Skin epidermis (tissue), 12 donors: ENCODE data around the gene GHITM.
A peak's percentile ranks its signal among the peaks of the same experiment; 100 is the strongest.
"Not testable (repeated sequence)": the region's sequence is repeated elsewhere in the genome, so short reads cannot be mapped to it uniquely, and the experiment has no call there.

ENCODE experiments used
- H3K27ac ChIP-seq, 21 experiments: fragments of 200-600 bp; sonication (generic) in 11 of 21; one replicate each; pipeline ENCODE4 v1.5.0; 2020; ENCODE audit warnings: mild to moderate bottlenecking in 3 of 21, inconsistent platforms in 2 of 21, moderate library complexity in 2 of 21
- H3K4me3 ChIP-seq, 7 experiments: fragments of 200-600 bp; sonication (generic) in 2 of 7; one replicate each; pipeline ENCODE4 v1.5.0; 2020; ENCODE audit warnings: inconsistent platforms in 2 of 7, mild to moderate bottlenecking in 2 of 7, moderate library complexity in 1 of 7

The GHITM gene

DNA sequence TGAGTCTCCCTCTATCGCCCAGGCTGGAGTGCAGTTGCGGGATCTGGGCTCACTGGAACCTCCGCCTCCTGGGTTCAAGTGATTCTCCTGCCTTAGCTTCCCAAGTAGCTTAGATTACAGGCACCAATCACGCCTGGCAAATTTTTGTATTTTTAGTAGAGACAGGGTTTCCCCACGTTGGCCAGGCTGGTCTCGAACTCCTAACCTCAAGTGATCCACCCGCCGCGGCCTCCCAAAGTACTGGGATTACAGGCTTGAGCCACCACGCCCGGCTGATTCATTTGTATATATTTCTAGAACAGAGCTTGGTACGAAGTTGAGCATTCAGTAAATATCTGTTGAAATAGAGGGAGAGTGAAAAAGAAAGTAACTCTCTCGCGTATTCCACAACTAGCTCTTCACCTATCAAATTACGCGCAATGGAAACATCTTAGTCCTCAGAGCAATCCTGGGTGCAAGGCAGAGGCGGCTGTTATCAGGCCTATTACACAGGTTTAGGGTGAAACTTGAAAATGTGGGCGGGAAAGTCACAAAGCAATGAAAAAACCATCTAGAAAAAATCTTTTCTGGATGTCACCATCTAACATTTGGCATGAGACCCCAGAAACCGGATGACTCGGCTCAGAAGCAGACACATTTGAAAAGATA, 707 bp upstream of the GHITM start:
- Histone ChIP-seq H3K27ac (peak overlapping the region; percentile 64 to 99 (median 93)), H3K4me3 (peak overlapping the region; percentile 37 to 98 (median 96))

DNA sequence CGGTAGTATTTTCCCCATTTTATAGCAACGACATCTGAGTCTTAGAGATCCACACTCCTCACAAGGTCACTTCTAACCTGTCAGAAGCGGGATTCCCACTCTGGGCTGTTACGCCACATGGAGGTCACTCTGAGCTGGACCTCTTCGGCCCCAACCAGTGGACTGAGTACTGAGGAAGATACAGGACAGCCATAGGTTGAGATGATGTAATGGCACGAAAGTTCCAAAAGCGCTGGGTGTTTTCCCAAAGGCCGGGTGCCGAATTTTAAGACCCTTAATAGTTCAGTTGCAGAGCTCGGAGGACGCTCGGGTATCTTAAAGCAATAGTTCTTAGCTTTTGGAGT, 699 bp downstream of the GHITM start:
- peak overlapping the region; percentile 94 to 99 (median 98) for H3K4me3 ChIP-seq
- peak overlapping the region; percentile 55 to 99 (median 96) for H3K27ac ChIP-seq

DNA sequence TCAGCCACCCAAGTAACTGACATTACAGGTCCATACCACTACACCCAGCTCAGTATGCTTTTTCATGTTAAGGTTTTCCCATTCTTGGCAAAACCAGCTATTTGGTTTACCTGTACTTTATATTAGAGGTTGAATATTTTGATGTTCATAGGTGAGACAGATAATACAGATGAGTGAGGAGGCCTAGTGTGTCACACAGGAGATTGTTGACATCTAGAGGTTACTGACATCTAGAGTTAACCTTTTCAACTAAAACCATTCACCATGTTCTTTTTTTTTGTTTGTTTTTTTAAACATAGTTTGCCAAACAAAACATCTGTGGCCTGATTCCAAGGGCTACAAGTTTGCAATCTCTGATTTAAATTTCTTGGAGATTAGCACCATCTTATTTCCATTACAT, 8.0 kb downstream of the GHITM start:
- H3K27ac ChIP-seq, result no peak overlapping the region
- no peak overlapping the region for H3K4me3 ChIP-seq

DNA sequence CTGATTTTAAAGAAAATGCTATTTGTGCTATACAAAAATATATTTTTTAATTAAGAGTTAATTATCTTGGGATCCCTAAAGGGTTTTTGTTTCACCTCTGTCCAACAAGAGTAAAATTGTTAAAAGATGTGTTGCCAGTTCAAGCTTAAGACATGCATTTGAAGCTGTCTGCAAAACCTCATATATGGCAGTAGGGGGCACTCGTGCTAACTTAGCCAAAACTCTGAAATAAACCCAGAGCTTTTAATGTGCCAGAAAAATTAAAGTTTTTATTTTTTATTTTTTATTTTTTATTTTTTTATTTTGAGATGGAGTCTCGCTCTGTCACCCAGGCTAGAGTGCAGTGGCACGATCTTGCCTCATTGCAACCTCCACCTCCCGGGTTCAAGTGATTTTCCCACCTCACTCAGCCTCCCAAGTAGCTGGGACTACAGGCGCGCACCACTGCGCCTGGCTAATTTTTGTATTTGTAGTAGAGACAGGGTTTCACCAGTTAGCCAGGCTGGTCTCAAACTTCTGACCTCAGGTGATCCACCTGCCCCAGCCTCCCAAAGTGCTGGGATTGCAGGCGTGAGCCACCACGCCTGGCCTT, 8.8 kb downstream of the GHITM start:
- H3K27ac ChIP-seq, H3K4me3 ChIP-seq: not testable (repeated sequence)

DNA sequence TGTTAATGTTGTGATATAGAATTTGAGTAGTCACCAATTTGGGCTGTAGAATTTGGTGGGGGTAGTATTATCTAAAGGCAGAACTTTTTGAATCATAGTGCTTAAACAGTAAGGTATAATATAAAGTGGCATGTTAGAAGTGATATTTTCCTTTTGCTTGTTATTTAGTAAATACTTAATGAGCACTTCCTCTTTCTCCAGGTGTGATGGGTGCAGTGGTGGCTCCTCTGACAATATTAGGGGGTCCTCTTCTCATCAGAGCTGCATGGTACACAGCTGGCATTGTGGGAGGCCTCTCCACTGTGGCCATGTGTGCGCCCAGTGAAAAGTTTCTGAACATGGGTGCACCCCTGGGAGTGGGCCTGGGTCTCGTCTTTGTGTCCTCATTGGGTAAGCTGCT, 10.5 kb downstream of the GHITM start:
- H3K27ac ChIP-seq, result no peak overlapping the region

DNA sequence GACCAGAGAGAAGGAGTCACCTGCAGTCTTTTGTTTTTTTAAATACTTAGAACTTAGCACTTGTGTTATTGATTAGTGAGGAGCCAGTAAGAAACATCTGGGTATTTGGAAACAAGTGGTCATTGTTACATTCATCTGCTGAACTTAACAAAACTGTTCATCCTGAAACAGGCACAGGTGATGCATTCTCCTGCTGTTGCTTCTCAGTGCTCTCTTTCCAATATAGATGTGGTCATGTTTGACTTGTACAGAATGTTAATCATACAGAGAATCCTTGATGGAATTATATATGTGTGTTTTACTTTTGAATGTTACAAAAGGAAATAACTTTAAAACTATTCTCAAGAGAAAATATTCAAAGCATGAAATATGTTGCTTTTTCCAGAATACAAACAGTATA, 13.5 kb downstream of the GHITM start:
- Histone ChIP-seq H3K4me3 (no peak overlapping the region), H3K27ac (no peak overlapping the region)

More for the DNA sequence above, 10.5 kb downstream of the GHITM start:
- H3K4me3 ChIP-seq, result no peak overlapping the region

DNA sequence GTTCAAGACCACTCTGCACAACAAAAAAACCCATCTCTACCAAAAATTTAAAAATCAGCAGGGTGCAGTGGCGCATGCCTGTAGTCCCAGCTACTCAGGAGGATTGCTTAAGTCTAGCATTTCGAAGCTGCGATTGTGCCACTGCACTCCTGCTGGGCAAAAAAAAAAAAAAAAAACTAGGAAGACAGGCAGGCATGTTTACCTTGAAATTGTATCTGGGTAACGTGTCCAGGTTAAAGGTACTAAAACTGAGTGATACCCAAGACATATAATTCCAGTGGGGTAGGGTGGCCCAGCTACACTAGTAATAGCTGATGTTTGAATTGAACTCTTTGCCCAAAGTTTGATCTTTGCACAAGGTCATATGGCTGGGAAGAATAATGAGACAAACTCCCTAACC, 16.2 kb downstream of the GHITM start:
- no peak overlapping the region for H3K27ac ChIP-seq
- no peak overlapping the region for H3K4me3 ChIP-seq

DNA sequence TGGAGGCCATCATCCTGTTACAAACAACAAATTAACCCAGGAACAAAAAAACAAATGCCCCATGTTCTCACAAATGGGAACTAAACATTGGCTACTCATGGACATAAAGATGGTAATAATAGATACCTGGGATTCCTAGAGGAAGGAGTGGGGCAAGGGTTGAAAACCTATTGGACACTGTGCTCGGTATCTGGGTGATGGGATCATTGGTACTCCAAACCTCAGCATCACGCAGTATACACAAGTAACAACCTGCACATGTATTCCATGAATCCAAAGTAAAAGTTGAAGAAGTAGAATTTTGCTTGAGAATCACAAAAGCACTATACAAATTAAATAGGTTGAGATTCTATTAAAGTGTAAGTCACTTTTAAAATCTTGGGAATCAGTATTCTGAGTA, 16.7 kb downstream of the GHITM start:
- Histone ChIP-seq H3K27ac (no peak overlapping the region), H3K4me3 (no peak overlapping the region)

DNA sequence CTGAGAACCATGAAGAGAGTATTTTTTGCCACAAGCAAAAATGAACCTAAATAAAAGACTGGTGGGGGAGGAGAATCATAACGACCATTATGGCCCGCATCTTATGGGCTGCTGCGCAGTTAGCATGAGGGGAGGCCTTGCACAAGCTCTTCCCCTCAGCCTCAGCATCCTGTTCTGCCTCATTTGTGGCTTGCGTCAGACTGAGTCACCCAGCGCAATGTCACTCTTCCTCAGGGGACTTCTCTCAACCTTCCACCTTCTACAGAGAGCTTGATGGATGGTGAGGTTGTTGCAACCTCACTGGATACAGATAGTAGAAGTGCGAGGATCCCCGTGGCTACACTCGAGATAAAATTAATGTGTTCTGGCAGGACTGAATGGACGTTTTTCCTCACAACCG, 17.5 kb downstream of the GHITM start:
- H3K27ac ChIP-seq, result no peak overlapping the region
- H3K4me3 ChIP-seq, result no peak overlapping the region

DNA sequence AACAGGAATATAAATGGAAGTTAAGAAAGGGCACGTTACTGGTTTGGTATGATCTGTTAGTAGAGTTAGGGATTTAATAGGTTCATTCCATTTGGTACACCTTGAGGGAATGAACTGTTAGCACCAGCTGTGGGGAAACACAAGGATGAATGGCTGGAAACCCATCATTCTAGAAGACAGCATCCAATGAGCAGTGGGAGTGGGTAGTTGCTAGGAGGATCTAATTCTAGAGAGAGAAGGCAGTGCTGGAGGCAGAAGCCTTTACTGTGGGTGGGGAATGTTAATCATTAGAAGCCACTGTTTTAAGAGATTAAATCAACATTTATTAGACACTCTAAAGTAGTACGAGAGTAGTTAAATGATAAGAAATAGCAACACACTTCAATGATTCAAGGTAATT, 18.8 kb downstream of the GHITM start:
- Histone ChIP-seq H3K27ac (no peak overlapping the region), H3K4me3 (no peak overlapping the region)

DNA sequence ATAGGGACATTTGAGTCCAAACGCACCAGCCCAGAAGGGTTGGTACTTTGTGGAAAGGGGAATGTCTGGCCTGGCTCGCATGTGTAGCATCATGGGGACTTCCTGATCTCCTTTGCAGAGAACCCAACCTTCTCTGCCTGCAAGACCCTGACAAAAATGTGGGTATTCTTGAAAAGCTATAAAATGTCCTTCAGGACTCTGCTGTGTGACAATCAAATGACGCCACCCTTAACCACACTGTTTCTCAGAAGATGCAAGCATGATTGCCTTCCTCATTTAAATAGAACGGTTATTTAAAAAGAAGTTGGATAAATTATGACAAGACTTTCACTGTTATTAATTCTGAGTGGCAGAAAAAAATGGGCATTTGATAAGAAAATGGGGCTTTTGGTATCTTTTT, 19.2 kb downstream of the GHITM start:
- H3K27ac ChIP-seq, result peak overlapping the region in 3 of 21 experiments; percentile 32 to 43 (median 38)
- no peak overlapping the region for H3K4me3 ChIP-seq

DNA sequence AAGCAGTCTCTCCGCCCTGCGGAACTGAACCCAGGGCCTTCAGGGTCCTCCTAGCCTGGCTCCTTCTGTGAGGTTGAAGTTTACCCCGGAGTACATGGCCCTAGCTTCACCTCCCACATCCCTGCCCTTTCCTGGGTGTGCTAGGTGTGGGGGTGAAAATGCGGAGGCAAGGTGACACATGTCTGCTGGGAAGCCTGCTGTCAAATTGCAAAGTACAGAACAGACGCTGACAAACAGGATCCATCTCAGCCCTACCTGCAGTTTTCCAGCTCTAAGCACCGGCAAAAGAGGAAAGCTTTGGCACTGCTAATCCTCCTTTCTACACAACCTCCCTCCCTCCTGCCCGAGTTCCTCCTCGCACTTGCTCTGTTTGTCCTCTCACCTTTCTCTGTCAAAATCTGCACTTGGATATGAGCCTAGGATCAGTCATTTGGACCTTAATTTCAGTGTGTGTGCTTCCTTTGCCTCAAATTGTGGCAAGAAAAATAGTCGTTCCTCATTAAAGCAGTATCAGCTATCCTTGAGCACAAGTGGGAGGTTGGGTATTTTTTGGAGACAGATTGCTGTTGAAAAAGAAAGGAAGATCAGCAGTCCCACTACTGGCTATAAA, 19.9 kb downstream of the GHITM start:
- Histone ChIP-seq H3K27ac (peak overlapping the region in 10 of 21 experiments; percentile 2 to 60 (median 40)), H3K4me3 (no peak overlapping the region)

DNA sequence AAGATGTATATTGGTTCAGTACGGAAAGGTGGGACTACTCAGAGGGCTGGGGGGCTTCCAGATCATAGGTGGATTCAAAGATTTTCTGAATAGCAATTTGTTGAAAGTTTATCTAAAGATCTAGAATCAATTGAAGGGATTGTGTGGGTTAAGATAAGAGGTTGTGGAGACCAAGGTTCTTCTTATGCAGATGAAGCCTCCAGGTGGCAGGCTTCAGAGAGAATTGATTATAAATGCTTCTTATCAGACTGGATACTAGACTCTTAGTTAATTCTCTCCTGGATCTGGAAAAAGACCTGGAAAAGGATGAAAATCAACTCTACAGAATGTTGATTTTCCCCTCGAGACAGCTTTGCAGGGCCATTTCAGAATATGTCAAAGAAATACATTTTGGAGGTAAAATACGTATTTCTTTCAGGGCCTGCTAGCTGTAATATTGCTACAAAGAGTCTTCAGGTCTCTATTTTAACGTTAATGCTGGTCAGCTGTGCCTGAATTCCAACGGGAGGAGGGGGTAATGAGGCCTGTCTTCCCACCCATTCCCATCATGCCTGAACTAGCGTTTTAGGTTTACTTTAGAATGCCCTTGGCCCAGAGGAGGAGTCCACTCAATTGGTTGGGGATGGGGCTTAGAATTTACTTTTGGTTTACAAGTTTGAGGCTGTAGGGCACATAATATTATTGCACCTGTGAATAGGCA, 21.5 kb downstream of the GHITM start:
- Histone ChIP-seq H3K4me3 (no peak overlapping the region), H3K27ac (no peak overlapping the region)

DNA sequence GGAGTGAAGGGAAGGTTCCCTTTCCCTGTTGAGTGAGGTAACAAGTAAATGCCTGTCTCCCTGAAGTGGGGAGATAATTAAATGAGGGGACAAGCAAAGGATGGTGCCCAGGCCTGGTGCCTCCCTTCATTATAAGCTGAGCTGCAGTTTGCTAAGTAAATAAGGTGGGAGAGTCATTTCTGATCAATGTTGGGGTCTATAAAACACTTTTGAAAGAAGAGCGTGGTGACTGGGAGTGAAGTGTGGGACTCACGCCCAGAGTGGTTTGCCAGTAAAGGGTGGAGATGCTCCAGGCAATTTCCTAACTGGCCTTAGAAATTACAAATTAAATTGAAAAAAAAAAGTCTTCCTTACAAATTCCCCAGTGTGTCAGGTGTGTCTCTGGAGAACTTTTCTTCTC, 24.7 kb downstream of the GHITM start:
- Histone ChIP-seq H3K4me3 (no peak overlapping the region), H3K27ac (peak overlapping the region in 1 of 21 experiments; percentile 2)

DNA sequence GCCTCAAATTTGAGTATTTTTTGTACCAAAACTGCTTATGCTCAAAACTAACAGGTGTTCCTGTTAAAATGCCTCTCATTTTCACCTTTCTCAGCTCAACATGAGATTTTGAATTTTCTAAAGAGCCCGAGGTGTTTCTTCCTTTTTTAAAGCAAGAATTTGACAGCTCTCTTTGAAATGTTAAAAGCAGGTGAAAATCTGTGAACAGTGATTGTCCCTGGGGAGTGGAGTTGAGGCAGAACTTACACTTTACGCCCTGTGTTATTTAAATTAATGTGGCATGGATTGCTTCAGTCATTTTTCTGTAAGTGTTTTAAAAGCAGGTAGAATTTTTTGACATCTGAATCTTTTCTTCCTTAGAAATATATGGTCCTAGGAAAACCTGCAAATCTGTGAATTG, 25.1 kb downstream of the GHITM start:
- H3K27ac ChIP-seq, result no peak overlapping the region
- no peak overlapping the region for H3K4me3 ChIP-seq

DNA sequence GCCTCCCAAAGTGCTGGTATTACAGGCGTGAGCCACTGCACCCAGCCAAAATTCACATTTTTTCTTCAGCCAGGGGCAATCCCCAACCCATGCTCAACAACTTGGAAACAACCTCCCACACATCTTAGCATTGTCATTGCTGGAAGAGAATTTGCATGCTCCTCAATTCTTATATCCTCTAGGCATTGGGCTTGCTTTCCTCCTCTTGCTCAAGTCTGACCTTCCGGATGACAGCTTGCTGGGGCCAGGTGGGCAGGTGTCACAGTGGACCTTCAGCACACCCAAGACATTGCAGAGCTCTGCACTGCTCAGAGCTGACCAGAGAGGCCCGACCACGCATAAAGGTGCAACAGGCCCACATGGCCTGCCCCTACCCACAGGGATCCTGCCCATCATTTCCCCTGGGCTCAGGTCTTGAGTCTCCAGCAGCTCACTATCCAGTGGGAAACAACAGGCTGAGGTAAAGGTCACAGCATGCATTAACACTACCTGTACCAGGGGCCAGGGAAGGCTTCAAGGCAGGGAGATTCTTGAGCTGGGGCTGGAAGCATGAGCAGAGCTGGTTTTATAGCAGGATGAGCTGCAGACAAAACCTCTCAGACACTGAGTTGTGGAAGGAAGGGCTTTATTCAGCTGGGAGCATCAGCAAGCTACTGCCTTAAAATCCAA, 27.4 kb downstream of the GHITM start:
- Histone ChIP-seq H3K4me3 (no peak overlapping the region), H3K27ac (no peak overlapping the region)

DNA sequence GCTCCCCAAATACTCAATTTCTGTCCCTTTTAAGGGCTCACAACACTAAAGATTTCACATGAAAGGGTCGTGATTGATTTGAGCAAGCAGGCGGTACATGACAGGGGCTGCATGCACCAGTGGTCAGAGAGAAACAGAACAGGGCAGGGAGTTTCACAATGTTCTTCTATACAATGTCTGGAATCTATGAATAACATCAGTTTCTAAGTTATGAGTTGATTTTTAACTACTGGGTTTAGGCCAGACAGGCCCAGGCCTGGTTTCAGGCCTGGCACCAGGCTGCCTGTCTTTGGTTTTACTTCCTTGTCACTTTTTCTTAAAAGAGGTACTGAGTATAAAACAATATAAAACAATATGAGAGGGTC, 28.0 kb downstream of the GHITM start:
- not testable (repeated sequence) for H3K27ac ChIP-seq, H3K4me3 ChIP-seq

DNA sequence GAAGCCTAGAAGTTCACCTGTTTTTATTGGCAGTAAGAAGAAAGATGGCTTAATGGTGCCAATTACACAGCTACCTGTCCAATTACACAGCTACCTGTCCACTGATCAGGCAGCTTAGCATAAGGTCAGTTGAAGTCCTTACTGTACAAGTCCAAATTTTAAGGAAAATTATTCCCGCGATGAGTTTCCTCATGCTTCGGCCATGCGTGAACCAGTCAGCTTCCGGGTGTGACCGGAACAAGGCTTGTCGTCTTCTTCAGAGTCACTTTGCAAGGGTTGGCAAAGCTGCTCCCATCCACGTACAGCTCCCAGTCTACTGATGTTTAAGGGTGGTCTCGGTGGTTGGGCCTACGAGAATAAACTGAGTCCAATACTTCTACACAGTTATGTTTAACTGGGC, 29.1 kb downstream of the GHITM start:
- not testable (repeated sequence) for H3K4me3 ChIP-seq, H3K27ac ChIP-seq

DNA sequence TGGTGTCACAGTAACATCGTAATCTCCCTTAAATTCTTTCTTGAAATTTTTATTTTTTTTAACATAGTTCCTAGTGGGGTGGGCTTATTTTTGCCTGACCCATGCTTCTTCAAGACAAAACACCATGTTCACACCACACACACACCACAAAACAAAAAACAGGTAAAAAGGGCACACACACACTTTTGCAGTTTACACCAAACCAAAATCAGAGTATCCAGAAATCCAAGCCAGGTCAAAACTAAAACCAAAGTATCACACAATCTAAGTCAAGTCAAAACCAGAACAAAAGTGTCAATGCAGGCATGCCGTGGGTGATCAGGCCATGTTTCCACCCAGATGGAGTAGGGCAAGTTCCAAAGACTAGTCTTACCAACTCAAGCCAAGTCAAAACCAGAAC, 31.9 kb downstream of the GHITM start:
- not testable (repeated sequence) for H3K4me3 ChIP-seq
- H3K27ac ChIP-seq, result peak overlapping the region in 11 of 21 experiments; percentile 47 to 76 (median 65)

DNA sequence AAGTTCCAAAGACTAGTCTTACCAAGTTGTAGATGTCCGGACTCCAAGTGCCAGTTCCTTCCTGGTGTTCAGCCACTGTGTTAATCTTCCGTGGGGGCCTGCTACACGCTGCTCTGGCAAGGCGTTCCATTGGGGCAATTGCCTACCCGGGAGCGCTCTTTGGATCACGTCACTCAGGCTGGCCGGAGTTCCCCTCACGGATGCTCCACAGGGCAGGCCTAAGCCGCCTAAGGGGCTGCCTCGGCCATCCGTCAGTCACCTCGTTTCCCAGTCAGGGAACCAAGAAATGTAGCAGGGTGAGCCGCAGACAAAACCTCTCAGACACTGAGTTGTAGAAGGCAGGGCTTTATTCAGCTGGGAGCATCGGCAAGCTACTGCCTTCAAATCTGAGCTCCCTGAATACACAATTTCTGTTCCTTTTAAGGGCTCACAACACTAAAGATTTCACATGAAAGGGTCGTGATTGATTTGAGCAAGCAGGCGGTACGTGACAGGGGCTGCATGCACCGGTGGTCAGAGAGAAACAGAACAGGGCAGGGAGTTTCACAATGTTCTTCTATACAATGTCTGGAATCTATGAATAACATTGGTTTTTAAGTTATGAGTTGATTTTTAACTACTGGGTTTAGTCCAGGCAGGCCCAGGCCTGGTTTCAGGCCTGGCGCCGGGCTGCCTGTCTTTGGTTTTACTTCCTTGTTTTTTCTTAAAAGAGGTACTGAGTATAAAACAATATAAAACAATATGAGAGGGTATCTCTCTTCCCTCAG, 32.6 kb downstream of the GHITM start:
- H3K27ac ChIP-seq, result peak overlapping the region in 15 of 21 experiments; percentile 19 to 76 (median 61)
- H3K4me3 ChIP-seq, result not testable (repeated sequence)
